HG03520 (cell line): ENCODE data around the gene GAMT.

ENCODE experiments used
- ATAC-seq: cut with Tn5 transposase; IDR thresholded peaks from one replicate; pipeline ENCODE4 v1.9.1; 2021; ENCODE audit warnings: mild to moderate bottlenecking, moderate library complexity; ENCODE audit not compliant: unreplicated experiment

Gene GAMT

DNA sequence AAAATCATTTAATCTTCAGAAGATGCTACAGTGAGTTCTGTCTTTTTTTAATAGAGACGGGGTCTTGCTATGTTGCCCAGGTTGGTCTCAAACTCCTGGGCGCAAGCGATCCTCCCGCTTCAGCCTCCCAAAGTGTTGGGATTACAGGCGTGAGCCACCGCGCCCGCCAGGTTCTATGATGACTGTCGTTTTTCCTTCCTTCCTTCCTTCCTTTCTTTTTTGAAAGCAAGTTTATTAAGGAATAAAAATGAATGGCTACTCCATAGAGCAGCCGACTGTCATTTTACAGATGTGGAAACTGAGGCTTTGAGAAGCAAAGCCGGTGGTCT lies 511 bp upstream of the GAMT start:
- ATAC-seq = no peak

DNA sequence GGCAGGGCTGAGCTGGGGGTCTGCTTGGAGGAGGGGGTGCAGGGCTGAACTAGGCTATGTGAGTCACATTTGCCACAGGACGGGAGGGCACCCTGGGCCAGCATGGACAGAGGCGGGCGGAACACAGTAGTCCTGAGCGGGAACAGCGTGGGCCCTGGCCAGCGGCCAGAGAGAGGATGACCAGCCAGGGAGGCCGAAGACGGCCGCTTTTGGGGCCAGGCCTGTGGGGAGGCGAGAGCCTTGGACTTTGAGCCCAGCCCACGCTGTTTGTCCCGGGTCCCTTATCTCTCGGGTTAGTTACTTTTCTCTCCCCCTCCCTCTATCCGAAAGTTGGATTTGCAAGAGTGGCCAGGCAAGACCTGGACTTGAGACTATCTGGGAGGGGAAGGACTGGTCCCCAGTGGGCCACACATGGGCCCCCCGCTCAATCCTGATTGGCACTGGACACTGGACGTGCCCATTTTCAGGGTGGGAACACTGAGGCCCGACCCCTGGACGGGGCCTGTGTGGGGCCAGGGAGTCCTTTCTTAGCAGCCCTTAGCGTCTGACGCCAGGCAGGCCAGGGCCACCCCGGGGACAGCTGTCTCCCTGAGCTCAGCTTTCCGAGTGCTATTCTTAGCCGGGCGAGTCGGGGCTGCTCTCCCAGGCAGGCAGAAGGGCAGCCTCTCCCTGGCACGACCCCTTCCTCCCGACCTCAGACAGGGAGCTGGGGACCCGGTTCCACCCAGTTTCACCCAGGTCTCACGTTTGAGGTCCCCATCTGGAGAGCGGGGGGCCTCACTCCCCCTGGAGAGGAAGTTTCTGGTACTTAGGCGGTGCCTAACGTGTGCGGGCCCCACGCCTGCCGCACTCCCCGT lies 833 bp downstream of the GAMT start:
- no peak for ATAC-seq

DNA sequence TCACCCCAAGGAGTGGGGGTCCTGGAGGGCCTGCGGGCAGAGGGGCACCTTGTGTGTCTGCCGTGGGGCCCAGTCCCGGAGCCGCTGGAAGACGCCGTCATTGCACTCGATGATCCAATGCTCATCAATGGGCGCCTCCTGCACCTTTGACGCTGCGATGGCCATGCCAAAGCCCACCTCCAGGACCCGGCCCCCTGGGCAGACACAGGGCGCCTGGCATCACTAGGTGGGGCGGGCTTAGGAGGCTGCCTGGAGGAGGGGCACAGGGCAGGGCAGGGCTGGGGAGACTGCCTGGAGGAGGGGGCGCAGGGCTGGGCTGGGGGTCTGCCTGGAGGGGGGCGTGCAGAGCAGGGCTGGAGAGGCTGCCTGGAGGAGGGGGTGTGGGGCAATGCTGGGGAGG lies 1.6 kb downstream of the GAMT start:
- no peak for ATAC-seq

DNA sequence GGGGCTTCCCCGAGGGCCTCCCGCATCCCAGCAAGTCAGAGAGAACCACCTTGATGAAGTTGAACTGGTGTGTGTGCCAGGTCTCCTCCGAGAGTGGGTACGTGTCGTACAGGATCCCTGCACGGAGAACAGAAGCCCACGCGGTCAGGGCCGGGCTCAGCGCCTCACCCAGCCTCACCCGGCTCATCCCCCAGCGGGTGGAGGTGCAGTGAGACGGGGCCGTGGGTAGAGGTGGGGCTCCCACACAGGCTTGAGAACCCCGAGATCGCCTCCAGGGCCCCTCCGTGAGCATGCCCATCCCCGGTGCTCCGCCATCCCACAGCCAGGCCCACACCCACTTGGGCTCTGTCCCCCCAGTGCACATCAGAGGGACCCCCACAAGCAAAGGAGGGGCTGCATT lies 2.3 kb downstream of the GAMT start:
- no peak for ATAC-seq

GRCh38 chr19:1397838-1398237 lies 3.5 kb downstream of the GAMT start:
- ATAC-seq = no peak

GRCh38 chr19:1396768-1397679 lies 4.3 kb downstream of the GAMT start:
- ATAC-seq = no peak

DNA sequence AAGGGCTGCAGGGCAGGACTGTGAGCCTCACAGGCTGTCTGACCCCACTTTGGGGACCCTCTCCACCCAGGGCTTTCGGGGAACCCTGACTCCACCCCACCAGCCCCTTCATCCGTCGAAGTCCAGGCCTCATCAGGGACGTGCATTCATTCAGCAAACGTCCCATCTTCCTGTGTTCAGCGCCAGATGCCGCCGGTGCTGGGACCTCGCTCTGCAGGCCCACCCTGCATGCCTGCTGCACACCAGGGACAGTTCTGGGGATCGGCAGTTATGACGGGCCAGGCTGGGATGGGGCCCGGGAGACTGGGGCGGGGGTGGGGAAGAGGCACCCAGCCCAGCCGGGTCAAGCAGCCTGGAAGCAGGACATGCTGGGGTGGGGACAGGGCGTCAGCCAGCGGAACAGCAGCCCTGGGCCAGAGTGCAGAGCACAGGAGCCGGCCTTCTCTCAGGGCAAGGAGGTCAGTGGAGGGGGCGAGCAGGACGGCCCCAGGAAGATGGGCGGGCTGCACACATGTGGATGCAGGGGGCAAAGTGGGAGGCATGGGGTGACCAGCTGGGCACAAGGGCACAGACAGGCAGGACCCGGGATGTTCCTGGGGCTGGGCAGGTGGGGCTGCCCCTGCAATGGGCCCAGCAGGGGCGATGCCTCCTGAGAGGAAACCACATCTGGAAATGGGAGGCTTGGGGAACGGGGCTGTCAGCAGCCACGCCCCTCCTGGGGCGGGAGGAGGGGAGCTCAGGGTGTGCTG lies 5.1 kb downstream of the GAMT start:
- no peak for ATAC-seq

DNA sequence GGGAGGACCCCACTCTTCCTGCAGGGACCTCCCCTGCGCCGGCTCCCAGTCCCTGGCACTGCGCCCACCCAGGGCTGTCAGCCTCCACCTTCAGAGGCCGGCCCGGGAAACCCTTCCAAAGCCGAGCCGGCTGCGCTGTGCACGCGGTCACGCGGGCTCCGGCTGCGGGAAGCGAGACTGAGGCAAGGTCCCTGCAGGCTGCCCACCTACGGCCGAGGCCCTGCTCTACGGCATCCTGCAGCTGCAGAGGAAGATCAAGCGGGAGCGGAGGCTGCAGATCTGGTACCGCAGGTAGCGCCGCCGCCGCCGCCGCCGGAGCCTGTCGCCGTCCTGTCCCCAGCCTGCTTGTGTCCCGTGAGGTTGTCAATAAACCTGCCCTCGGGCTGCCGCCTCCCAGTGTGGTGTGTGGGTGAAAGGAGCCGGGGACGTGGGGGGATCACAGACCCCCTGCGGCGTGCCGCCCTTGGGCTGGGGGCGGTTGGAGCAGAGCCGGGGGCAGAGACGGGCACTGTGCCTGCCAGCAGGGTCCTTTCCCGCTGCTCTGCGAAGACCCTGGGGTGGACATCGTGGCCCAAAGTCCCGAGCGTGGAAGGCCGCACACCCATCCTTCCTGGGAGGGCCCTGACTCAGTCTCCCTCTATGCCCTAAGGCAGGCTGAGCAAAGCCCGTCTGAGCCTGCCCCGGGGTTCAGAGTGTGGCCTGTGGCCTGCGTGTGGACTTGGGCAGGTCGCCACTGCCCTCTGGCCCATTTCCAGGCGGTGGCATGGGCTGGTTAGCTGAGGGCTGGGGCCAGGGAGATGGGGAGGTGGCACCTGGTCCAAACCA lies 5.9 kb downstream of the GAMT start:
- ATAC-seq = no peak

GRCh38 chr19:1394252-1395193 lies 6.8 kb downstream of the GAMT start:
- ATAC-seq = no peak

- ATAC-seq = no peak
These were observed 7.5 kb downstream of the GAMT start for GRCh38 chr19:1393841-1394240.

DNA sequence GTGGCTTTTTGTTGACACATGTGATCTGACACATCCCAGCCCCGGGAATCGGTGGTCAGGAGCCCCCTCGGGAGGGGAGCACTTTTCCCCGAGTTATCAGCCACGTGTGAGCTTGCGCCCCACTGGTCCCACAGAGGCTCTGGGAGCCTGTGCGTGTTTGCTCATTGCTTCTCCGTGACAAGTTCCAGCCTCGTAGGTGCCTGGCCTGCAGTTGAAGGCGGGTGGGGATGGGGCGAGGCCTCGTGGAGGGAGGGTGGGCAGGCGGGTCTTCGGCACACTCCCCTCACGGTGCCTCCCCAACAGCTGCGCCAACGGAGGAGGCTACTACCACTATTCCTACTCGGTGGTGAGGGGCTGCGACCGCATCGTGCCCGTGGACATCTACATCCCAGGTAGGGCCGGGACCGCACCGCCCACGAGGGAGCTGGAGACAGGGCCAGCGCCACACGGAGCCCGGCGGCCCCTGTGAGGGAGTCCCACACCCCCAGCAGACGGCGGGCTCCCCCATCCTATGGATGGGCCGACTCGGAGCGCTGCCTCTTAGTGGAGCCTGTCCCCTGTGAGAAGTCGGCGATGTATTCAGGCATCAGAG lies 8.3 kb downstream of the GAMT start:
- ATAC-seq = no peak

DNA sequence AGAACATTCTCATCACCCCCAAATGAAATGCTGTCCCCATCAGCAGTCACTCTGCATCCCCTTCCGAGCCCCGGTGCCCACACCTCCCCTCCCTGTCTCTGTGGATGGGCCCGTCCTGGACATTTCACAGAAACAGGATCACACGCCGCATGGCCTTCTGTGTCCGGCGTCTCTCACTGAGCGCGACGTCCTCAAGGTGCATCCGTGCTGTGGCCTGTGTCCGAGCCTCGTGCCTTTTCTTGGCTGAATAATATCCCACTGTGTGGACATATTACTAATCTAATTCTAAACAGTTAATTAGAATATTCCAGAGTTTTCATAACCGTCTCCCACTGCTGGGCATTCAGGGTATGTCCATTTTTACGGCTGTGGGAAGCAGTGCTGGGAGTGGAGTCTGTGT lies 8.9 kb downstream of the GAMT start:
- ATAC-seq = no peak

- no peak for ATAC-seq
These were observed 10.4 kb downstream of the GAMT start for GRCh38 chr19:1390890-1391423.

- ATAC-seq = no peak
These were observed 12.1 kb downstream of the GAMT start for GRCh38 chr19:1389033-1389940.

DNA sequence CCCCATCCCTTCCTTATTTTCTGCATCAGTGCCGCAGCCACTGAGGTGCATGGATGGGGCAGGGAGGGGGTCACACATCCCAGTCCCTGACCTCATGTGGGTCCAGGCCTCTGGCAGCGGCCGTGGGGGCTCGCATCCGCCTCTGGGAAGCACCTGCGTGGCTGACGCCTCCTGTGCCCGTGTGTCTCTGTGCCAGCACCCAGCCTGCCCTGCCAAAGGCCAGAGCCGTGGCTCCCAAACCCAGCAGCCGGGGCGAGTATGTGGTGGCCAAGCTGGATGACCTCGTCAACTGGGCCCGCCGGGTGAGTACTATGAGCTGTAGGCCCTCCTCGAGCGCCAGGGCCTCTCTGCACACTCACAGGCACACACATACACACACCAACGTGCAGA lies 12.7 kb downstream of the GAMT start:
- ATAC-seq = no peak

- no peak for ATAC-seq
These were observed 13.4 kb downstream of the GAMT start for GRCh38 chr19:1387684-1388636.
